Parathyroid adenoma (tissue), 2 donors: ENCODE data around the gene NAALADL2.

Experiments
- H2AFZ ChIP-seq: fragments of 300-600 bp; sonication (generic); one replicate; pipeline ENCODE4 v1.7.0; 2017; ENCODE audit warnings: antibody characterized with exemption, mild to moderate bottlenecking
- H3K27ac ChIP-seq: fragments of 300-600 bp; sonication (generic); one replicate; pipeline ENCODE4 v1.7.0; 2017
- H3K27me3 ChIP-seq: fragments of 300-600 bp; sonication (generic); one replicate; pipeline ENCODE4 v1.7.0; 2017; ENCODE audit warnings: low read length; ENCODE audit not compliant: control insufficient read depth, insufficient read depth
- H3K36me3 ChIP-seq: fragments of 300-600 bp; sonication (generic); one replicate; pipeline ENCODE4 v1.7.0; 2017; ENCODE audit warnings: low read length; ENCODE audit not compliant: control insufficient read depth, insufficient read depth
- H3K4me1 ChIP-seq: fragments of 300-600 bp; sonication (generic); one replicate; pipeline ENCODE4 v1.7.0; 2017; ENCODE audit warnings: control low read depth
- H3K4me2 ChIP-seq: fragments of 300-600 bp; sonication (generic); one replicate; pipeline ENCODE4 v1.7.0; 2017; ENCODE audit warnings: low read length
- H3K4me3 ChIP-seq: fragments of 300-600 bp; sonication (generic); one replicate; pipeline ENCODE4 v1.7.0; 2017; ENCODE audit warnings: low read depth, low read length
- H3K79me2 ChIP-seq: fragments of 300-600 bp; sonication (generic); one replicate; pipeline ENCODE4 v1.7.0; 2017; ENCODE audit warnings: control low read depth
- H3K9ac ChIP-seq: fragments of 300-600 bp; sonication (generic); one replicate; pipeline ENCODE4 v1.7.0; 2017; ENCODE audit warnings: mild to moderate bottlenecking
- H3K9me3 ChIP-seq: fragments of 300-600 bp; sonication (generic); one replicate; pipeline ENCODE4 v1.7.0; 2017; ENCODE audit warnings: low read length; ENCODE audit not compliant: control insufficient read depth
- CTCF ChIP-seq: fragments of 300-600 bp; sonication (generic); IDR thresholded peaks from one replicate; pipeline ENCODE4 v1.7.0; 2017; ENCODE audit warnings: antibody characterized with exemption, mild to moderate bottlenecking
- donor health status: primary hyperparathyroidism.

Gene NAALADL2

GRCh38 chr3:175598740-175599139 lies 739.6 kb downstream of the NAALADL2 start:
- Histone ChIP-seq H2AFZ (no peak overlapping the region), H3K4me2 (no peak overlapping the region), H3K27me3 (no peaks in the 10 kb centered on the region), H3K27ac (no peak overlapping the region), H3K4me3 (no peak overlapping the region), H3K9me3 (no peaks in the 10 kb centered on the region), H3K36me3 (no peaks in the 10 kb centered on the region), H3K9ac (no peak overlapping the region), H3K4me1 (no peaks in the 10 kb centered on the region), H3K79me2 (no peaks in the 10 kb centered on the region)
- TF ChIP-seq CTCF, result no peak

- H3K4me3 ChIP-seq, result no peak overlapping the region
- no peak overlapping the region for H3K4me2 ChIP-seq
- H2AFZ ChIP-seq, result no peak overlapping the region
- no peak overlapping the region for H3K27ac ChIP-seq
- no peak overlapping the region for H3K9ac ChIP-seq
- TF ChIP-seq CTCF, result no peak
- H3K9me3 ChIP-seq, result no peaks in the 10 kb centered on the region
- no peaks in the 10 kb centered on the region for H3K36me3 ChIP-seq
- no peaks in the 10 kb centered on the region for H3K27me3 ChIP-seq
- no peaks in the 10 kb centered on the region for H3K4me1 ChIP-seq
- no peaks in the 10 kb centered on the region for H3K79me2 ChIP-seq
Observed at GRCh38 chr3:175601521-175601920, 742.4 kb downstream of the NAALADL2 start.

DNA sequence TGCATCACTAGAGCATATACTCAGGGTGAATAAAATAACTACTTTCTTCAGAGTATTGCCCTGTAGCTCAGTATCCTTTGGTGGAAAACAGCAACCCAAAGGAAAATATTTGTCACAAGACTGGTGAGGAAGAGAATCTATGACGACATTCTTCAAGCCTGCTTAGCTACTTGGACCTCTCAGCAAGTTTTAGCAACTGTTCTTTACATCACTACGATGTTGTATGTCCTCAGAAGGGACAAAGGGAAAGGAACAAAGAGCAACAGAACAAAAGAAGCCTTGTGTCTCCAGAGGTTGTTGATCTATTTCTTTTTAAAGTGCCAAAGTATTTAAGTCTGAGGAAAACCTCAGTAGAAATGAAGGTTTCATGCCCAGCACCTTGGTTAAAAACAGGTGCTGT lies 746.7 kb downstream of the NAALADL2 start:
- H3K9me3 ChIP-seq, result no peaks in the 10 kb centered on the region
- no peak overlapping the region for H3K4me2 ChIP-seq
- H3K79me2 ChIP-seq, result no peaks in the 10 kb centered on the region
- TF ChIP-seq CTCF, result no peak
- H3K4me1 ChIP-seq, result no peaks in the 10 kb centered on the region
- H3K9ac ChIP-seq, result no peak overlapping the region
- H3K27ac ChIP-seq, result no peak overlapping the region
- H3K27me3 ChIP-seq, result no peaks in the 10 kb centered on the region
- no peaks in the 10 kb centered on the region for H3K36me3 ChIP-seq
- no peak overlapping the region for H3K4me3 ChIP-seq
- H2AFZ ChIP-seq, result no peak overlapping the region

- Histone ChIP-seq H3K36me3 (no peaks in the 10 kb centered on the region), H3K9ac (no peak overlapping the region), H3K27me3 (no peaks in the 10 kb centered on the region), H3K27ac (no peak overlapping the region), H3K4me3 (no peak overlapping the region), H2AFZ (no peak overlapping the region), H3K4me1 (no peaks in the 10 kb centered on the region), H3K9me3 (no peaks in the 10 kb centered on the region), H3K79me2 (no peaks in the 10 kb centered on the region), H3K4me2 (no peak overlapping the region)
- TF ChIP-seq CTCF, result no peak
Observed at GRCh38 chr3:175606650-175607318, 747.6 kb downstream of the NAALADL2 start.

DNA sequence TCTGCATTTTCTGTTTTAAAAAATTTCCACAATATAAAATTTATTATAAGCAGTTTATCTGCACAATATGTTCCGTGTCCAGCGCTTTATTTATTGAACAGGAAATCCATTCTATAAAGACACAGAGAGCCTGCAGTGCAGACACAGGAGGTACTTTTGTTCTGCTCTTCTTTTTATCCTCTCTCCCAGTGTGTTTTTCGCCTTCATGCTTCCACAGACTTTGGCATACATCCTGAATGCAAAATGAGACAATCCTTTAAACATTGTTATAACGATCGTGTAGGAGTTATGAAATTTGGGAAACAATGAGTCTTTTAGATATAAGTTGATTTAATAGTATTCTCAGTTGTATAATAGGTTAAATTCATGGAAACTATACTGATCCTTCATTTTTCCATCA lies 749.2 kb downstream of the NAALADL2 start:
- H3K4me2 ChIP-seq, result no peak overlapping the region

More for the DNA sequence above, 749.2 kb downstream of the NAALADL2 start:
- no peaks in the 10 kb centered on the region for H3K36me3 ChIP-seq
- no peak overlapping the region for H3K4me3 ChIP-seq
- no peak overlapping the region for H2AFZ ChIP-seq
- no peaks in the 10 kb centered on the region for H3K27me3 ChIP-seq
- H3K79me2 ChIP-seq, result no peaks in the 10 kb centered on the region
- no peak for TF ChIP-seq CTCF
- no peaks in the 10 kb centered on the region for H3K4me1 ChIP-seq
- H3K9ac ChIP-seq, result no peak overlapping the region
- H3K27ac ChIP-seq, result no peak overlapping the region
- no peaks in the 10 kb centered on the region for H3K9me3 ChIP-seq
